ENCODE measurements around the gene ACSS1.

- TF ChIP-seq FOXP2 (optimal IDR thresholded peaks at IDR 0.05; ENCODE audit: borderline replicate concordance, extremely low read depth, extremely low read length, insufficient read depth): no peak
- TF ChIP-seq POLR2AphosphoS5 (IDR thresholded peaks at IDR 0.05; ENCODE audit: low read depth, low read length): no peak
- TF ChIP-seq, protein P1, sequence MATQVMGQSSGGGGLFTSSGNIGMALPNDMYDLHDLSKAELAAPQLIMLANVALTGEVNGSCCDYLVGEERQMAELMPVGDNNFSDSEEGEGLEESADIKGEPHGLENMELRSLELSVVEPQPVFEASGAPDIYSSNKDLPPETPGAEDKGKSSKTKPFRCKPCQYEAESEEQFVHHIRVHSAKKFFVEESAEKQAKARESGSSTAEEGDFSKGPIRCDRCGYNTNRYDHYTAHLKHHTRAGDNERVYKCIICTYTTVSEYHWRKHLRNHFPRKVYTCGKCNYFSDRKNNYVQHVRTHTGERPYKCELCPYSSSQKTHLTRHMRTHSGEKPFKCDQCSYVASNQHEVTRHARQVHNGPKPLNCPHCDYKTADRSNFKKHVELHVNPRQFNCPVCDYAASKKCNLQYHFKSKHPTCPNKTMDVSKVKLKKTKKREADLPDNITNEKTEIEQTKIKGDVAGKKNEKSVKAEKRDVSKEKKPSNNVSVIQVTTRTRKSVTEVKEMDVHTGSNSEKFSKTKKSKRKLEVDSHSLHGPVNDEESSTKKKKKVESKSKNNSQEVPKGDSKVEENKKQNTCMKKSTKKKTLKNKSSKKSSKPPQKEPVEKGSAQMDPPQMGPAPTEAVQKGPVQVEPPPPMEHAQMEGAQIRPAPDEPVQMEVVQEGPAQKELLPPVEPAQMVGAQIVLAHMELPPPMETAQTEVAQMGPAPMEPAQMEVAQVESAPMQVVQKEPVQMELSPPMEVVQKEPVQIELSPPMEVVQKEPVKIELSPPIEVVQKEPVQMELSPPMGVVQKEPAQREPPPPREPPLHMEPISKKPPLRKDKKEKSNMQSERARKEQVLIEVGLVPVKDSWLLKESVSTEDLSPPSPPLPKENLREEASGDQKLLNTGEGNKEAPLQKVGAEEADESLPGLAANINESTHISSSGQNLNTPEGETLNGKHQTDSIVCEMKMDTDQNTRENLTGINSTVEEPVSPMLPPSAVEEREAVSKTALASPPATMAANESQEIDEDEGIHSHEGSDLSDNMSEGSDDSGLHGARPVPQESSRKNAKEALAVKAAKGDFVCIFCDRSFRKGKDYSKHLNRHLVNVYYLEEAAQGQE (IDR thresholded peaks at IDR 0.05; ENCODE audit: insufficient read depth in 1 of 2, low read depth in 2 of 2, low read length in 2 of 2): no peak
Measured at GRCh38 chr20:24965065-24965919, 92.6 kb downstream of the ACSS1 start.

Measured in PFSK-1 (cell line).